HG02884 (cell line): ENCODE results near the gene CCNYL1.
"Not testable (repeated sequence)": the region's sequence is repeated elsewhere in the genome, so short reads cannot be mapped to it uniquely, and the experiment has no call there.

ENCODE experiments used
- ATAC-seq: cut with Tn5 transposase; IDR thresholded peaks from one replicate; pipeline ENCODE4 v1.9.1; 2021; ENCODE audit warnings: mild to moderate bottlenecking, moderate library complexity; ENCODE audit not compliant: unreplicated experiment

CCNYL1 gene

DNA sequence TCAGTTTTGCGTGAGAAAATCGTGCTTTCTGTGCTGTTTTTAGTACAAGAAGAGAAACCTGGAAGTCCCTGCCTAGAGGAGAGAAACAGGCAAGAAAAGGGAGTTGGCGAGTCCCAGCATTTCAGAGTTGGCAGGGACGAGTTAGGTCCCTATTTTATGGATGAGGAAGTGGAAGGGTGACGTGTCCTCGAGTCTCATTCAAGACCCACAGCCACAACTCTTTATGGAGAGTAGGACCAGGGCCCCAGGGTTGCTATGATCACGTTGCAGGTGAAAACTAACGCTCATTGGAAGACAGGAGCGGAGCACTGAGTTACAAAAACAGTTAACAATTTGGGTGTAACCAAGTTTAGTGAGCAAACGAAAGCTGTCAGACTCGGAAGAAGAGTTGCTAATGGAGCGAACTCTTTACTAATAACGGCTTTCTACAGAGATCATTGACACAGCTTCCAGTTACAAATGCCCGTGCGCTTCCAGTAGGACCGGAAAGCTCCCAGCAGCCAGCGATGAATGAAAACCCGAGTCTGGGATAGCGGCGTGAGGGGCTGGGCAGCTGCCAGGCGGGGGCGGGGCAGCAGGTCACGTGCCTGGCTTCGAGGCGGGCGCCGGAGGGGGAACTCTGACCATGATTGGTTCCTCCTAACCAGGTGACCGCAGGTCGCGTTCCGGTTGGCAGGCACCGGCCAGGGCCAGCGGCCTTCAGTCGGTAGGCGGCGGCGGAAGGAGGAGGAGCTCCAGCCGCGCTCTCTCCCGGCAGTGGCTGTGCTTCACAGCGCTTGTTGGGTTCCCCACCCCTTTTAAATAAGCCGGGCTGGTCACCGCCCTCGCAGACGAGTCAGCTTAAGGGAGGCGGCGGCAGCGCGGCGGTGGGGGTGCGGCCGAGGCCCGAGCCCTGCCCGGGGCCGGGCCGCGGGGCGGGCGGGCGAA is at the start of gene CCNYL1:
Gene CCNYL1, plus strand, starts transcription at position 827 of the 927 bp plus-strand sequence. CDS start 257 bp downstream, outside the sequence.
- ATAC-seq = peak; percentile 94

DNA sequence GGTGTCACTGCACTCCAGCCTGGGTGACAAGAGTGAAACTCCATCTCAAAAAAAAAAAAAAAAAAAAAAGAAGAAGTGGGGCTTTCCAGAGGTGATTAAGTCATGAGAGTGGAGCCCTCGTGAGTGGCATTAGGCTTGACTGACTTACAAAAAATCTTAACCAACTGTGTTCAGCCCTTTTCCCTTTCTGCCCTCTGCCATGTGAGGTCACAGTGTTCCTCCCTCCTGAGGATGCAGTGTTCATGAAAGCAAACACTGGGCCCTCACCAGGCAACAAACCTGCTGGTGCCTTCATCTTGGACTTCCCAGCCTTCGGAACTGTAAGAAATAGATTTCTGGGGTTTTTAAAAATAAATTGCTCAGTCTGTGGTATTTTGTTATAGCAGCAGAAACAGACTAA is 49.2 kb upstream of the CCNYL1 start:
- ATAC-seq = peak; percentile 80

DNA sequence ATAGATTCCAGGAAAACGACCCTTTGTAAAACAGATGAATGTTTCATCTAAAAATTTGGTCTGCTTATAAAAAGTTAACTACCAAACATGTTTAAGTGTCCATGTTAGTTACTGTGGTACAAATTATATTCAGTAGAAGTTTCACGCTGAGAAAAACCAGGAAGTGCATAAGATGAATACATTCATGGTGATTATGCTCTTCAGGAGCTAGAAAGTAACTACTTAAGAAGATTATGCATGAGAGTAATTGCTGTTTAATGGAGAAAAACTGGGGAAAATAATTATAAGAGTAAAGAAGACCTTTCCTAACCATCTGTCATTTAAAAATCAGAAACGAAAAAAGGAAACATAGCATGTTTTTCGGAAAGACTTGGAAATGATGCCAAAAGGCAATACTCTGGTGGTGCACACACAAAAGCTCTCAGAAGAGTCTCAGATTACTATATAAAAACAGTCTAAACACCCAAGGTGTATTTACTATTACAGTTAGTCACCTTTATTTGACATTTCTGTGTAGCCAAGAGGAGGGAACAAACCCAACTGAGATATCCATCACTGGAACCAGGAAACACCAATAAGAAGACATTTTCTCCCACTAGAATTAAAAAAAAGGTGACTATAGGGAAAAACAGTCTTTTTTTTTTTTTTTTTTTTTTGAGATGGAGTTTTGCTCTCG is 47.4 kb upstream of the CCNYL1 start:
- no peak for ATAC-seq

- ATAC-seq = no peak
Observed at GRCh38 chr2:207670887-207671286, 40.6 kb upstream of the CCNYL1 start.

GRCh38 chr2:207673431-207673830 is 38.0 kb upstream of the CCNYL1 start:
- ATAC-seq = no peak

GRCh38 chr2:207674266-207674774 is 37.1 kb upstream of the CCNYL1 start:
- ATAC-seq = no peak

- ATAC-seq = no peak
Observed at GRCh38 chr2:207674826-207675225, 36.6 kb upstream of the CCNYL1 start.

- ATAC-seq = peak; percentile 65
Observed at GRCh38 chr2:207676827-207677354, 34.5 kb upstream of the CCNYL1 start.

DNA sequence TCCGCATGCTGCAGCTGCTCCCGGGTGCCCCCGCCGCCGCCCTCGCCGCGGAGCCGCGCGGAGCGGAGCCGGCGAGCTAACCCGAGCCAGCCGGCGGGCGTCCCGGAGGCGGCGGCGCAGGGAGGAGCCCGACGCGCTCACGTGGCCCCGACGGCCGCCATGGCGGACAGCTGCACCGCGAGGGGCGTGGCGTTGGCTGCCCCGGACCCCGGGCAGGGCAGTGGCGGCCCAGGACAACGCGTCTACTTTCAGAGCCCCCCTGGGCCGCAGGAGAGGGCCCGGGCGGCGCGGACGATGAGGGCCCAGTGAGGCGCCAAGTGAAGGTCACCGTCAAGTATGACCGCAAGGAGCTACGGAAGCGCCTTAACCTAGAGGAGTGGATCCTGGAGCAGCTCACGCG is 30.0 kb upstream of the CCNYL1 start:
- ATAC-seq = no peak

- no peak for ATAC-seq
Observed at GRCh38 chr2:207682557-207682956, 28.9 kb upstream of the CCNYL1 start.

DNA sequence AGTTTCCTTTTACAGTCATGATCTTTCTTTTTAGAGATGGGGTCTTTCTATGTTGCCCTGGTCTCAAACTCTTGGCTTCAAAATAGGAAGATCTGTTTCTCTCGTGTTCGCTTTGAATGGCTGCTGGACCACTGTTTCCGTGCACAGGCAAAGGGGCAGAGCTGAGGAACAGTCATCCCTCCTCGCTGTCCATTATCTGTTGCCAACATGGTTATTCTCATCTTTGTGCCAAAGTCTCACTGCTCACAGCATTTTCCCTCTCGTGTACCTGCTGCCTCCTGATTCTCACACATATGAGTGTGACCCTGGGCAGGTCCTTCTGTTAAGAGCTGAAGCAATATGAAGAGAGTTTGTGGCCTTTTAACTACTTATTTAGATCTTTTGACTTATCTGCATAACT is 28.0 kb upstream of the CCNYL1 start:
- no peak for ATAC-seq

- no peak for ATAC-seq
Observed at GRCh38 chr2:207683879-207684627, 27.4 kb upstream of the CCNYL1 start.

DNA sequence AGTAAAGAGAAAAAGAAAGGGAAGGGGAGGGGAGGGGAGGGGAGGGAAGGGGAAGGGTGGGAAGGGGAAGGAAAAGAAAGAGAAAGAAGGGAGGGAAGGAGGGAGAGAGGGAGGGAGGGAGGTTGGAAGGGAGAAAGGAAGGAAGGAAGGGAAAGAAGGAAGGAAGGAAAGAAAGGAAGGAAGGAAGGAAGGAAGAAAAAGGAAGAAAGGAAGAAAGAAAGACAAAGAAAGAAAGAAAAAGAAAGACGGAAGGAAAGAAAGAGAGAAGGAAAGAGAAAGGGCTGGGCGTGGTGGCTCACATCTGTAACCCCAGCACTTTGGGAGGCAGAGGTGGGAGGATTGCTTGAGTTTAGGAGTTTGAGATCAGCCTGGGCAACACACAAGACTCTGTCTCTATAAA is 24.6 kb upstream of the CCNYL1 start:
- no peak for ATAC-seq

DNA sequence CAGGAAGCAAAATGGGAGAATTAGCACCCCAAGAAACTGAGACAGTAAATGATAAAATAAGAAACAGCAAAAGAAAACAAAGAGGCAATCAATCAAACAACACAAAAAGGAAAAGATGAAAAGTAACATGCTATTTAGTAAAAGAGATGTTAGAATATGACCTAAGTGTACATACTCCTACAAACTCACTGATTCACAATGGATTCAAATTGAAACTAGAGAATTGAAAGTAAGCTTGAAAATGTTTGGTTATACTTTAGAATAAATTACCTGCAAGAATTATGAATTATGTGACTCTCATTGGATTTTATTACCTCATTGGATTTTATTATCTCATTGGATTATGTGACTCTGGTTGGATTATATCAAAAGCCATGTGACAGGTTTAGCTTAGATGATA is 22.8 kb upstream of the CCNYL1 start:
- no peak for ATAC-seq

DNA sequence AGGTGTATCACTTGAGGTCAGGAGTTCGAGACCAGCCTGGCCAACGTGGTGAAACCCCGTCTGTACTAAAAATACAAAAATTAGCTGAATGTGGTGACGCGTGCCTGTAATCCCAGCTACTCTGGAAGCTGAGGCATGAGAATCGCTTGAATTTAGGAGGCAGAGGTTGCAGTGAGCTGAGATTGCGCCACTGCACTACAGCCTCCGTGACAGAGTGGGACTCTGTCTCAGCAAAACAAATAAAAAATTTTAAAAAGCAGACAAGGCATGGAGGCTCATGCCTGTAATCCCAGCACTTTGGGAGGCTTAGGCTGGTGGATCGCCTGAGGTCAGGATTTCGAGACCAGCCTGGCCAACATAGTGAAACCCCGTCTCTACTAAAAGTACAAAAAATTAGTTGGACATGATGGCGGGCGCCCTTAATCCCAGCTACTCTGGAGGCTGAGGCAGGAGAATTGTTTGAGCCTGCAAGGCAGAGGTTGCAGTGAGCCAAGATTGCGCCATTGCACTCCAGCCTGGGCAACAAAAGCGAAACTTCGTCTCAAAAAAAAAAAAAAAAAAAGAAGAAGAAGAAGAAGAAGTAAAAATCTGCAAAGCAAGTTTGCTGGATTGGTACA is 20.5 kb upstream of the CCNYL1 start:
- not testable (repeated sequence) for ATAC-seq

- no peak for ATAC-seq
Observed at GRCh38 chr2:207692206-207693065, 19.0 kb upstream of the CCNYL1 start.

DNA sequence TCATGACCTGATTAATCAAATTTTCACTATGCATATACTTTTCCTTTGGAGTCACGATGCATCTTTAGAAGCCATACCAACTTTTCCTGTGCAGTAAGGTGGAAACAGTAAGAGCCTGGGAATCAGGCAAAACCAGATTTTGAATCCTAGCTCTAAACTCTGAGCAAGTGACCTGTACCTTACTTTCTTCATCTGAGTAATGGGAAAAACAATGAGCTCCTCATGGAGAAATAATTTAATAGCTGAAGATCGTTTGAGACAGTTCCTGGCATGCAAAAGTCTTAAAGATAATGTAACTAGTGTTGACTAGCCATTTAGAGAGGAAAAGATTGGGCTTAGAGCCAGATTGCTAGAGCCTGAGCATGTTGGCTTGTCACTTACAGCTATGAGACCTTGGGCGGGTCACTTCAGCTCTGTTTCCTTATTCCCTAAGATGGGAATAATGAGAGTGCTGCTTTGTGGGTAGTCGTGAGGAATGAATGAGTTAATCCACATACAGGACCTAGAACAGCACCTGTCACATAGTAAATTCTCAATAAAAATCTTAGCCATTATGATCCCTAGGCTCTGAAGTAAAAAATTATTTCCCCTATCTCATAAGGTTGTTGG is 17.7 kb upstream of the CCNYL1 start:
- ATAC-seq = no peak

DNA sequence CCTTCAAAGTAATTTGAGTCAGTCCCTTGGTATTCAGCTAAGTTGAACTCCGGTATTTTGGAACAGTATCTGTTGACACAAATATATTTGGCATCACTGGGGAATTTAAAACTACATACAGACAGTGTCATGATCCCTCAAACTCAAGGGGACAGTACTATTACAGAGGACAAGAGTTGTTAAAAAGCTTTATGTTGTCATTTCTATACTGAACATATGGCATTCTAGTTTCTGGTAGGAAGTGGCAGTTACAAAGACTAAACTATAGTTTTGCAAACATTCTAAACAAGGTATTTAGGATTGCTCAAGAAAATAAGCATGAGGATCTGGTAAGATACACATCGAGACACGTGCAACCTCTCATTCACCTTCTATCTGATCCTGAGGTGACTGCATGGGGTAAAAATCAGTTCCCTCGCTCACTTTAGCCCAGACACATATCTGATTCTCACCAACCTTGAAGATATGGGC is 16.6 kb upstream of the CCNYL1 start:
- ATAC-seq = no peak

GRCh38 chr2:207695293-207695692 is 16.1 kb upstream of the CCNYL1 start:
- ATAC-seq = no peak
